HepG2 (cell line): ENCODE data around the gene STMN3. TPM values are rescaled to one million over a fixed set of nuclear protein-coding genes. Genes with fewer than 3 reads are reported as not detected.

Experiments
- ARID2 ChIP-seq: sonication (generic); formaldehyde crosslinking; IDR thresholded peaks from 2 replicates; pipeline ENCODE4 v1.8.1; 2022; ENCODE audit warnings: mild to moderate bottlenecking, missing genetic modification reagents, borderline replicate concordance
- CBFB ChIP-seq: sonication (generic); formaldehyde crosslinking; IDR thresholded peaks from 2 replicates; pipeline ENCODE4 v1.4.0; 2020; ENCODE audit warnings: missing genetic modification reagents
- ELF4 ChIP-seq: sonication (generic); formaldehyde crosslinking; IDR thresholded peaks from 2 replicates; pipeline ENCODE4 v1.5.0; 2020; ENCODE audit warnings: missing genetic modification reagents, mild to moderate bottlenecking, moderate library complexity, borderline replicate concordance
- MAFG ChIP-seq: sonication (generic); formaldehyde crosslinking; IDR thresholded peaks from 2 replicates; pipeline ENCODE4 v1.5.1; 2020; ENCODE audit warnings: mild to moderate bottlenecking, missing genetic modification reagents
- MEF2D ChIP-seq: sonication (generic); formaldehyde crosslinking; IDR thresholded peaks from 2 replicates; pipeline ENCODE4 v1.5.1; 2020; ENCODE audit warnings: mild to moderate bottlenecking, missing genetic modification reagents
- NCOR1 ChIP-seq: fragments of 200-600 bp; sonication (generic); IDR thresholded peaks from 2 replicates; pipeline ENCODE4 v1.7.0; 2017; ENCODE audit warnings: antibody characterized with exemption, low read length, borderline replicate concordance
- SMC3 ChIP-seq: IDR thresholded peaks from 2 replicates; pipeline ENCODE4 v1.6.1; 2011; ENCODE audit warnings: low read length, improper control_type of control experiment
- TBL1XR1 ChIP-seq: fragments of 150-350 bp; IDR thresholded peaks from 2 replicates; pipeline ENCODE4 v1.6.1; 2014; ENCODE audit warnings: borderline replicate concordance, low read length; ENCODE audit not compliant: partially characterized antibody
- TBX2 ChIP-seq: sonication (generic); formaldehyde crosslinking; IDR thresholded peaks from 2 replicates; pipeline ENCODE4 v1.5.0; 2020; ENCODE audit warnings: missing genetic modification reagents, mild to moderate bottlenecking, borderline replicate concordance
- ZNF230 ChIP-seq: sonication (generic); formaldehyde crosslinking; IDR thresholded peaks from 2 replicates; pipeline ENCODE4 v1.4.0; 2020; ENCODE audit warnings: mild to moderate bottlenecking, missing genetic modification reagents
- polyA plus RNA-seq, 8 experiments: library from polyadenylated mRNA; depleted of rRNA in 3 of 8; stranded (reverse) in 7 of 8; unstranded in 1 of 8; fragments of >200 nt; fragmentation: Illumina TruSeq in 4 of 8; extraction: Trizol in 4 of 8; gene quantifications; 2 replicates each; pipeline versions ENCODE4 v1.2.1 to v1.2.3, GENCODE V29; 2011 to 2016; ENCODE audit warnings: low read depth in 4 of 8, missing spikeins in 1 of 8, mixed read lengths in 1 of 8; ENCODE audit not compliant: insufficient read depth in 1 of 8
- total RNA-seq, 5 experiments: library from RNA; depleted of rRNA; stranded (reverse); fragments of >200 nt; fragmentation: Illumina TruSeq; extraction: Trizol; gene quantifications; 2 replicates each; pipeline ENCODE4 v1.2.3, GENCODE V29; 2016; ENCODE audit warnings: low read depth in 1 of 5
- TF ChIP-seq, protein P1 (sequence below): IDR thresholded peaks from 2 replicates; pipeline ENCODE4 v1.6.1; 2016; ENCODE audit warnings: low read depth, control low read depth
- TF ChIP-seq, protein P2 (sequence below): sonication (generic); formaldehyde crosslinking; IDR thresholded peaks from 2 replicates; pipeline ENCODE4 v1.8.1; 2023; ENCODE audit warnings: missing genetic modification reagents, mild to moderate bottlenecking, borderline replicate concordance
- TF ChIP-seq, protein P3 (sequence below): sonication (generic); formaldehyde crosslinking; IDR thresholded peaks from 2 replicates; pipeline ENCODE4 v1.4.0; 2020; ENCODE audit warnings: mild to moderate bottlenecking, missing genetic modification reagents
- TF ChIP-seq, protein P4 (sequence below): sonication (generic); formaldehyde crosslinking; IDR thresholded peaks from 2 replicates; pipeline ENCODE4 v1.4.0; 2020; ENCODE audit warnings: mild to moderate bottlenecking, missing genetic modification reagents
- TF ChIP-seq, protein P5 (sequence below): sonication (generic); formaldehyde crosslinking; conservative IDR thresholded peaks from 2 replicates; pipeline ENCODE4 v1.4.0; 2020; ENCODE audit warnings: missing genetic modification reagents
- TF ChIP-seq, protein P6 (sequence below): IDR thresholded peaks from 2 replicates; pipeline ENCODE4 v1.6.1; 2018; ENCODE audit warnings: missing genetic modification reagents, mild to moderate bottlenecking, missing compliant biosample characterization
- TF ChIP-seq, protein P7 (sequence below): sonication (generic); formaldehyde crosslinking; conservative IDR thresholded peaks from 2 replicates; pipeline ENCODE4 v1.5.0; 2020; ENCODE audit warnings: missing genetic modification reagents
- TF ChIP-seq, protein P8 (sequence below): sonication (generic); formaldehyde crosslinking; IDR thresholded peaks from 2 replicates; pipeline ENCODE4 v1.4.0; 2020; ENCODE audit warnings: missing genetic modification reagents

STMN3 gene
- total and polyA plus RNA-seq, 2 of the 13 experiments (the other 11 are each of a cell fraction or from before 2014, with no cell fraction given) = 21.0 to 48.3 TPM

DNA sequence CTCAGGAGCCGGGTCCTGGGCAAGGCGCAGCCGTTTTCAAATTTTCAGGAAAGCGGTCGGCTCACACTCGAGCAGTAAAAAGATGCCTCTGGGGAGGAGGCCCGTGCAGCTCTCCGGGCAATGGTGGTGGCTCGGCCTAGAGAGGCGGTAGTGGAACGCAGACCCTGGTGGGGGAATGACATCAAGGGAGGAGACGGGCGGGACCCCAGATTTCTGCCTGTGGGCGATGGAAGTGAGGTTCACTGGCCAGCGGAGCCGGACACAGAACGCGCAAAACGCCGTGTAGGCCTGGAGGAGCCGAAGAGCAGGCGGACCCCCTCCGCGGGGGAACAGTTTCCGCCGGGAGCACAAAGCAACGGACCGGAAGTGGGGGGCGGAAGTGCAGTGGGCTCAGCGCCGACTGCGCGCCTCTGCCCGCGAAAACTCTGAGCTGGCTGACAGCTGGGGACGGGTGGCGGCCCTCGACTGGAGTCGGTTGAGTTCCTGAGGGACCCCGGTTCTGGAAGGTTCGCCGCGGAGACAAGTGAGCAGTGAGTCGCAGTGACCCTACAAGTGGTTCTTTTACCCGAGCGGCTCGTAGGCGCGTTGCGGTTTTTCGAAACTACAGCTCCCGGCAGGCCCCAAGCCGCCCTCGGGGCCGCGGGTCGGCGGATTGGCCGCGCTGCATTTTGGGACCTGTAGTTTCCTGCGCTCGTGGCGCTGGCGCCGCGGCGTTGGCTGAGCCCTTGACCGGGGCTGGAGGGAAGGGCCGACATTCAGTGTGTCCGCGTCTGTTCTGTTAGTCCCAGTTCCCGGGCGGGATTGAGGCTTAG is 4.9 kb upstream of the STMN3 start, which contains the start of gene RTEL1 (continued):
- TF ChIP-seq, protein P1, sequence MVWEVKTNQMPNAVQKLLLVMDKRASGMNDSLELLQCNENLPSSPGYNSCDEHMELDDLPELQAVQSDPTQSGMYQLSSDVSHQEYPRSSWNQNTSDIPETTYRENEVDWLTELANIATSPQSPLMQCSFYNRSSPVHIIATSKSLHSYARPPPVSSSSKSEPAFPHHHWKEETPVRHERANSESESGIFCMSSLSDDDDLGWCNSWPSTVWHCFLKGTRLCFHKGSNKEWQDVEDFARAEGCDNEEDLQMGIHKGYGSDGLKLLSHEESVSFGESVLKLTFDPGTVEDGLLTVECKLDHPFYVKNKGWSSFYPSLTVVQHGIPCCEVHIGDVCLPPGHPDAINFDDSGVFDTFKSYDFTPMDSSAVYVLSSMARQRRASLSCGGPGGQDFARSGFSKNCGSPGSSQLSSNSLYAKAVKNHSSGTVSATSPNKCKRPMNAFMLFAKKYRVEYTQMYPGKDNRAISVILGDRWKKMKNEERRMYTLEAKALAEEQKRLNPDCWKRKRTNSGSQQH (CRISPR knock-in tag) = peak; percentile 99
- TF ChIP-seq NCOR1 (peak; percentile 72; the same call in 1 of the 2 replicates), ARID2 (CRISPR knock-in tag) (peak; percentile 20; the same call in 1 of the 2 replicates), CBFB (peak; percentile 99), MEF2D (CRISPR knock-in tag) (peak; percentile 71; the same call in 1 of the 2 replicates), SMC3 (no peak), TBL1XR1 (no peak), MAFG (CRISPR knock-in tag) (no peak), ELF4 (CRISPR knock-in tag) (peak; percentile 79; the same call in 1 of the 2 replicates), TBX2 (CRISPR knock-in tag) (peak; percentile 89), ZNF230 (CRISPR knock-in tag) (peak; percentile 96; the same call in 1 of the 2 replicates)
- TF ChIP-seq, protein P2, sequence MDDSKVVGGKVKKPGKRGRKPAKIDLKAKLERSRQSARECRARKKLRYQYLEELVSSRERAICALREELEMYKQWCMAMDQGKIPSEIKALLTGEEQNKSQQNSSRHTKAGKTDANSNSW (CRISPR knock-in tag) = peak; percentile 48; the same call in 1 of the 2 replicates
- TF ChIP-seq, protein P3, sequence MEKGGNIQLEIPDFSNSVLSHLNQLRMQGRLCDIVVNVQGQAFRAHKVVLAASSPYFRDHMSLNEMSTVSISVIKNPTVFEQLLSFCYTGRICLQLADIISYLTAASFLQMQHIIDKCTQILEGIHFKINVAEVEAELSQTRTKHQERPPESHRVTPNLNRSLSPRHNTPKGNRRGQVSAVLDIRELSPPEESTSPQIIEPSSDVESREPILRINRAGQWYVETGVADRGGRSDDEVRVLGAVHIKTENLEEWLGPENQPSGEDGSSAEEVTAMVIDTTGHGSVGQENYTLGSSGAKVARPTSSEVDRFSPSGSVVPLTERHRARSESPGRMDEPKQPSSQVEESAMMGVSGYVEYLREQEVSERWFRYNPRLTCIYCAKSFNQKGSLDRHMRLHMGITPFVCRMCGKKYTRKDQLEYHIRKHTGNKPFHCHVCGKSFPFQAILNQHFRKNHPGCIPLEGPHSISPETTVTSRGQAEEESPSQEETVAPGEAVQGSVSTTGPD (CRISPR knock-in tag) = no peak; the same call in 1 of the 2 replicates
- TF ChIP-seq, protein P4, sequence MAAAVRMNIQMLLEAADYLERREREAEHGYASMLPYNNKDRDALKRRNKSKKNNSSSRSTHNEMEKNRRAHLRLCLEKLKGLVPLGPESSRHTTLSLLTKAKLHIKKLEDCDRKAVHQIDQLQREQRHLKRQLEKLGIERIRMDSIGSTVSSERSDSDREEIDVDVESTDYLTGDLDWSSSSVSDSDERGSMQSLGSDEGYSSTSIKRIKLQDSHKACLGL (CRISPR knock-in tag) = peak; percentile 94
- TF ChIP-seq, protein P5, sequence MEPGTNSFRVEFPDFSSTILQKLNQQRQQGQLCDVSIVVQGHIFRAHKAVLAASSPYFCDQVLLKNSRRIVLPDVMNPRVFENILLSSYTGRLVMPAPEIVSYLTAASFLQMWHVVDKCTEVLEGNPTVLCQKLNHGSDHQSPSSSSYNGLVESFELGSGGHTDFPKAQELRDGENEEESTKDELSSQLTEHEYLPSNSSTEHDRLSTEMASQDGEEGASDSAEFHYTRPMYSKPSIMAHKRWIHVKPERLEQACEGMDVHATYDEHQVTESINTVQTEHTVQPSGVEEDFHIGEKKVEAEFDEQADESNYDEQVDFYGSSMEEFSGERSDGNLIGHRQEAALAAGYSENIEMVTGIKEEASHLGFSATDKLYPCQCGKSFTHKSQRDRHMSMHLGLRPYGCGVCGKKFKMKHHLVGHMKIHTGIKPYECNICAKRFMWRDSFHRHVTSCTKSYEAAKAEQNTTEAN = peak; percentile 80
- TF ChIP-seq, protein P6, sequence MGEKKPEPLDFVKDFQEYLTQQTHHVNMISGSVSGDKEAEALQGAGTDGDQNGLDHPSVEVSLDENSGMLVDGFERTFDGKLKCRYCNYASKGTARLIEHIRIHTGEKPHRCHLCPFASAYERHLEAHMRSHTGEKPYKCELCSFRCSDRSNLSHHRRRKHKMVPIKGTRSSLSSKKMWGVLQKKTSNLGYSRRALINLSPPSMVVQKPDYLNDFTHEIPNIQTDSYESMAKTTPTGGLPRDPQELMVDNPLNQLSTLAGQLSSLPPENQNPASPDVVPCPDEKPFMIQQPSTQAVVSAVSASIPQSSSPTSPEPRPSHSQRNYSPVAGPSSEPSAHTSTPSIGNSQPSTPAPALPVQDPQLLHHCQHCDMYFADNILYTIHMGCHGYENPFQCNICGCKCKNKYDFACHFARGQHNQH (CRISPR knock-in tag) = peak; percentile 91
- TF ChIP-seq, protein P7, sequence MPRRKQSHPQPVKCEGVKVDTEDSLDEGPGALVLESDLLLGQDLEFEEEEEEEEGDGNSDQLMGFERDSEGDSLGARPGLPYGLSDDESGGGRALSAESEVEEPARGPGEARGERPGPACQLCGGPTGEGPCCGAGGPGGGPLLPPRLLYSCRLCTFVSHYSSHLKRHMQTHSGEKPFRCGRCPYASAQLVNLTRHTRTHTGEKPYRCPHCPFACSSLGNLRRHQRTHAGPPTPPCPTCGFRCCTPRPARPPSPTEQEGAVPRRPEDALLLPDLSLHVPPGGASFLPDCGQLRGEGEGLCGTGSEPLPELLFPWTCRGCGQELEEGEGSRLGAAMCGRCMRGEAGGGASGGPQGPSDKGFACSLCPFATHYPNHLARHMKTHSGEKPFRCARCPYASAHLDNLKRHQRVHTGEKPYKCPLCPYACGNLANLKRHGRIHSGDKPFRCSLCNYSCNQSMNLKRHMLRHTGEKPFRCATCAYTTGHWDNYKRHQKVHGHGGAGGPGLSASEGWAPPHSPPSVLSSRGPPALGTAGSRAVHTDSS (CRISPR knock-in tag) = peak; percentile 99
- TF ChIP-seq, protein P8, sequence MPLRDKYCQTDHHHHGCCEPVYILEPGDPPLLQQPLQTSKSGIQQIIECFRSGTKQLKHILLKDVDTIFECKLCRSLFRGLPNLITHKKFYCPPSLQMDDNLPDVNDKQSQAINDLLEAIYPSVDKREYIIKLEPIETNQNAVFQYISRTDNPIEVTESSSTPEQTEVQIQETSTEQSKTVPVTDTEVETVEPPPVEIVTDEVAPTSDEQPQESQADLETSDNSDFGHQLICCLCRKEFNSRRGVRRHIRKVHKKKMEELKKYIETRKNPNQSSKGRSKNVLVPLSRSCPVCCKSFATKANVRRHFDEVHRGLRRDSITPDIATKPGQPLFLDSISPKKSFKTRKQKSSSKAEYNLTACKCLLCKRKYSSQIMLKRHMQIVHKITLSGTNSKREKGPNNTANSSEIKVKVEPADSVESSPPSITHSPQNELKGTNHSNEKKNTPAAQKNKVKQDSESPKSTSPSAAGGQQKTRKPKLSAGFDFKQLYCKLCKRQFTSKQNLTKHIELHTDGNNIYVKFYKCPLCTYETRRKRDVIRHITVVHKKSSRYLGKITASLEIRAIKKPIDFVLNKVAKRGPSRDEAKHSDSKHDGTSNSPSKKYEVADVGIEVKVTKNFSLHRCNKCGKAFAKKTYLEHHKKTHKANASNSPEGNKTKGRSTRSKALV (CRISPR knock-in tag) = peak; percentile 95
